SU-DHL-6 (cell line): ENCODE results near the gene NSD1.

ENCODE experiments used
- H2AFZ ChIP-seq: fragments of 200-600 bp; sonication (generic); 2 replicates; pipeline ENCODE4 v1.6.1; 2014; ENCODE audit warnings: low read depth, mild to moderate bottlenecking, moderate library complexity, mixed read lengths, antibody characterized with exemption, low read length; ENCODE audit not compliant: severe bottlenecking
- H3F3A ChIP-seq: fragments of 200-600 bp; shearing (Covaris generic); 2 replicates; pipeline ENCODE4 v1.6.0; 2016; ENCODE audit warnings: antibody characterized with exemption, mild to moderate bottlenecking; ENCODE audit not compliant: insufficient read depth
- H3K27ac ChIP-seq: fragments of 200-600 bp; sonication (generic); 2 replicates; pipeline ENCODE4 v1.5.1; 2016; ENCODE audit warnings: low read depth, mild to moderate bottlenecking, low read length, moderate library complexity, mixed read lengths
- H3K27me3 ChIP-seq: fragments of 200-600 bp; sonication (generic), shearing (Covaris generic); 2 replicates; pipeline ENCODE4 v1.6.0; 2014; ENCODE audit warnings: mild to moderate bottlenecking, low read length
- H3K36me3 ChIP-seq: fragments of 200-600 bp; sonication (generic); 2 replicates; pipeline ENCODE4 v1.6.1; 2014; ENCODE audit warnings: mild to moderate bottlenecking, low read length, mixed read lengths
- H3K4me2 ChIP-seq: fragments of 300-600, 200-600 bp; shearing (Covaris generic), sonication (generic); 2 replicates; pipeline ENCODE4 v1.6.0; 2014; ENCODE audit warnings: low read length, low read depth, mild to moderate bottlenecking; ENCODE audit not compliant: poor library complexity, severe bottlenecking
- H3K4me3 ChIP-seq: fragments of 200-600 bp; sonication (generic); 2 replicates; pipeline ENCODE4 v1.5.1; 2014; ENCODE audit warnings: antibody characterized with exemption, low read length, mild to moderate bottlenecking, mixed read lengths; ENCODE audit not compliant: insufficient read depth, poor library complexity, severe bottlenecking
- H3K79me2 ChIP-seq: fragments of 200-600 bp; sonication (generic); 2 replicates; pipeline ENCODE4 v1.6.1; 2014; ENCODE audit warnings: mild to moderate bottlenecking, low read length, moderate library complexity; ENCODE audit not compliant: insufficient read depth
- H3K9ac ChIP-seq: fragments of 200-600 bp; sonication (generic); 2 replicates; pipeline ENCODE4 v1.7.0; 2014; ENCODE audit warnings: mild to moderate bottlenecking, low read length
- H3K9me2 ChIP-seq: fragments of 200-600 bp; sonication (generic); replicated peaks from 2 replicates; pipeline ENCODE4 v1.6.1; 2014; ENCODE audit warnings: low read length; ENCODE audit not compliant: insufficient read depth
- H3K9me3 ChIP-seq: fragments of 200-600 bp; sonication (generic); 2 replicates; pipeline ENCODE4 v1.6.1; 2014; ENCODE audit warnings: low read length, mixed read lengths; ENCODE audit not compliant: insufficient read depth
- H4K20me1 ChIP-seq: fragments of 200-600 bp; sonication (generic); 2 replicates; pipeline ENCODE4 v1.6.1; 2014; ENCODE audit warnings: low read depth, mild to moderate bottlenecking, antibody characterized with exemption, low read length, moderate library complexity, mixed read lengths
- CTCF ChIP-seq: fragments of 200-600 bp; sonication (generic); IDR thresholded peaks from one replicate; pipeline ENCODE4 v1.5.1; 2017; ENCODE audit warnings: antibody characterized with exemption, mild to moderate bottlenecking, low read length, moderate library complexity; ENCODE audit not compliant: insufficient read depth, poor library complexity, severe bottlenecking
- EZH2phosphoT487 ChIP-seq: fragments of 200-600 bp; sonication (generic), shearing (Covaris generic); conservative IDR thresholded peaks from 2 replicates; pipeline ENCODE4 v1.6.1; 2018; ENCODE audit warnings: mild to moderate bottlenecking, antibody characterized with exemption, low read length, moderate library complexity, mixed read lengths

Gene NSD1

GRCh38 chr5:177275883-177276282 lies 142.3 kb downstream of the NSD1 start:
- Histone ChIP-seq H2AFZ (no peak overlapping the region), H3K36me3 (peaks cover 55% of the 10 kb centered on the region), H3F3A (peaks cover 7% of the 10 kb centered on the region), H3K9me2 (no peaks in the 10 kb centered on the region), H3K4me2 (no peak overlapping the region), H3K9me3 (no peaks in the 10 kb centered on the region), H3K9ac (no peak overlapping the region), H3K27me3 (no peaks in the 10 kb centered on the region), H3K4me3 (no peak overlapping the region), H3K27ac (no peak overlapping the region), H4K20me1 (no peaks in the 10 kb centered on the region), H3K79me2 (no peaks in the 10 kb centered on the region)
- no peak for TF ChIP-seq EZH2phosphoT487
- TF ChIP-seq CTCF, result no peak

- TF ChIP-seq CTCF (no peak), EZH2phosphoT487 (no peak)
- Histone ChIP-seq H3F3A (peaks cover 7% of the 10 kb centered on the region), H3K9ac (no peak overlapping the region), H4K20me1 (no peaks in the 10 kb centered on the region), H3K9me3 (no peaks in the 10 kb centered on the region), H3K27ac (no peak overlapping the region), H3K79me2 (no peaks in the 10 kb centered on the region), H2AFZ (no peak overlapping the region), H3K27me3 (no peaks in the 10 kb centered on the region), H3K4me3 (no peak overlapping the region), H3K9me2 (no peaks in the 10 kb centered on the region), H3K36me3 (peaks cover 55% of the 10 kb centered on the region), H3K4me2 (no peak overlapping the region)
These were observed 143.3 kb downstream of the NSD1 start for GRCh38 chr5:177276886-177277285.

- Histone ChIP-seq H3K9me3 (no peaks in the 10 kb centered on the region), H4K20me1 (no peaks in the 10 kb centered on the region), H3K4me3 (no peak overlapping the region), H3K27ac (no peak overlapping the region), H3K9ac (no peak overlapping the region), H3K9me2 (no peaks in the 10 kb centered on the region), H3K27me3 (no peaks in the 10 kb centered on the region), H2AFZ (no peak overlapping the region), H3K36me3 (peaks cover 48% of the 10 kb centered on the region), H3K79me2 (no peaks in the 10 kb centered on the region), H3F3A (no peaks in the 10 kb centered on the region), H3K4me2 (no peak overlapping the region)
- TF ChIP-seq EZH2phosphoT487 (no peak), CTCF (no peak)
These were observed 154.6 kb downstream of the NSD1 start for GRCh38 chr5:177288191-177288590.
